Liver (tissue), 9 donors: ENCODE results near the gene CDK5RAP2. TPM values are rescaled to one million over a fixed set of nuclear protein-coding genes. Genes with fewer than 3 reads are reported as not detected.

ENCODE experiments used
- DNase-seq: peaks from one replicate; pipeline ENCODE4 v3.0.0-alpha.2; 2017; ENCODE audit warnings: low spot score
- H3K27ac ChIP-seq, 2 donors: one replicate each; pipeline ENCODE4 v1.7.0; 2013; ENCODE audit warnings: inconsistent platforms in 2 of 2, low read length in 2 of 2, control low read depth in 1 of 2, low read depth in 1 of 2, mild to moderate bottlenecking in 1 of 2
- H3K27me3 ChIP-seq, 4 donors: one replicate each; pipeline versions ENCODE4 v1.6.1 to v1.7.0; 2013; ENCODE audit warnings: low read length in 3 of 4, inconsistent platforms in 1 of 4, mild to moderate bottlenecking in 1 of 4, moderate library complexity in 1 of 4; ENCODE audit not compliant: control insufficient read depth in 4 of 4, insufficient read depth in 4 of 4
- H3K36me3 ChIP-seq, 4 donors: one replicate each; pipeline versions ENCODE4 v1.6.1 to v1.7.0; 2013; ENCODE audit warnings: low read length in 3 of 4, mild to moderate bottlenecking in 3 of 4, low read depth in 1 of 4, moderate library complexity in 1 of 4; ENCODE audit not compliant: control insufficient read depth in 4 of 4, insufficient read depth in 3 of 4
- H3K4me1 ChIP-seq, 4 donors: one replicate each; pipeline versions ENCODE4 v1.6.1 to v1.7.0; 2013; ENCODE audit warnings: low read length in 3 of 4, mild to moderate bottlenecking in 3 of 4, moderate library complexity in 1 of 4; ENCODE audit not compliant: control insufficient read depth in 4 of 4, insufficient read depth in 4 of 4
- H3K4me3 ChIP-seq, 3 donors: one replicate each; pipeline versions ENCODE4 v1.6.1 to v1.7.0; 2013; ENCODE audit warnings: low read length in 3 of 3, control low read depth in 1 of 3, low read depth in 1 of 3, mild to moderate bottlenecking in 1 of 3
- H3K9ac ChIP-seq, 2 donors: one replicate each; pipeline ENCODE4 v1.7.0; 2013; ENCODE audit warnings: low read length in 2 of 2, mild to moderate bottlenecking in 2 of 2, moderate library complexity in 2 of 2, control low read depth in 1 of 2, low read depth in 1 of 2
- H3K9me3 ChIP-seq, 4 donors: one replicate each; pipeline versions ENCODE4 v1.6.1 to v1.7.0; 2013; ENCODE audit warnings: low read length in 3 of 4; ENCODE audit not compliant: control insufficient read depth in 4 of 4
- ATF3 ChIP-seq: IDR thresholded peaks from 2 replicates; pipeline ENCODE4 v1.6.1; 2016; ENCODE audit warnings: antibody characterized with exemption
- CTCF ChIP-seq: fragments of 150-350 bp; IDR thresholded peaks from 2 replicates; pipeline ENCODE4 v1.5.1; 2017; ENCODE audit warnings: improper control_type of control experiment, low read depth, low read length; ENCODE audit not compliant: missing input control
- EGR1 ChIP-seq, 2 donors: IDR thresholded peaks; 2 replicates each; pipeline ENCODE4 v1.6.1; 2016 to 2018; ENCODE audit warnings: antibody characterized with exemption in 2 of 2, low read depth in 2 of 2
- FOXA1 ChIP-seq: IDR thresholded peaks from 2 replicates; pipeline ENCODE4 v1.6.1; 2016; ENCODE audit warnings: antibody characterized with exemption
- HNF4A ChIP-seq, 2 donors: conservative IDR thresholded peaks; 2 replicates each; pipeline ENCODE4 v1.6.1; 2016; ENCODE audit warnings: antibody characterized with exemption in 2 of 2, mild to moderate bottlenecking in 2 of 2
- HNF4G ChIP-seq: IDR thresholded peaks from 2 replicates; pipeline ENCODE4 v1.6.1; 2016; ENCODE audit warnings: antibody characterized with exemption
- JUND ChIP-seq, 2 donors: IDR thresholded peaks; 2 replicates each; pipeline ENCODE4 v1.6.1; 2016; ENCODE audit warnings: antibody characterized with exemption in 2 of 2
- NR2F2 ChIP-seq: IDR thresholded peaks from 2 replicates; pipeline ENCODE4 v1.6.1; 2016; ENCODE audit warnings: antibody characterized with exemption
- RAD21 ChIP-seq, 2 donors: IDR thresholded peaks; 2 replicates each; pipeline ENCODE4 v1.6.1; 2016; ENCODE audit warnings: antibody characterized with exemption in 2 of 2, mild to moderate bottlenecking in 2 of 2
- REST ChIP-seq: IDR thresholded peaks from 2 replicates; pipeline ENCODE4 v1.6.1; 2016; ENCODE audit warnings: antibody characterized with exemption, mild to moderate bottlenecking
- RXRA ChIP-seq, 2 donors: IDR thresholded peaks; 2 replicates each; pipeline ENCODE4 v1.6.1; 2017 to 2018; ENCODE audit warnings: antibody characterized with exemption in 2 of 2, mild to moderate bottlenecking in 1 of 2
- YY1 ChIP-seq: IDR thresholded peaks from 2 replicates; pipeline ENCODE4 v1.6.1; 2016; ENCODE audit warnings: antibody characterized with exemption, mild to moderate bottlenecking
- ZBTB33 ChIP-seq: IDR thresholded peaks from 2 replicates; pipeline ENCODE4 v1.6.1; 2016; ENCODE audit warnings: antibody characterized with exemption
- WGBS: extraction: QIAGEN DNeasy Blood & Tissue Kit; methylation state at CpG from one replicate; pipeline ENCODE4 v1.1.7; 2013; 5-methylcytosine and 5-hydroxymethylcytosine counted together
- polyA plus RNA-seq, 2 donors: library from polyadenylated mRNA; stranded (reverse) in 1 of 2; unstranded in 1 of 2; fragments of 200-250 nt in 1 of 2; fragments of >200 nt in 1 of 2; fragmentation: Nextera tagmentation in 1 of 2; extraction: Ambion mirVana in 1 of 2; gene quantifications; one replicate each; pipeline versions ENCODE4 v1.2.1 to v1.2.3, GENCODE V29; 2013 to 2015
- total RNA-seq, 2 donors: library from RNA; depleted of rRNA; stranded (reverse); fragments of >200 nt; gene quantifications; one replicate each; pipeline ENCODE4 v1.2.3, GENCODE V29; 2014
- donor health status: healthy.
- donor health status: healthy.
- donor health status: healthy.
- donor health status: healthy.
- donor health status: healthy.

The CDK5RAP2 gene
- total and polyA plus RNA-seq, 4 donors = 11.7 to 38.9 (median 21.7) TPM

GRCh38 chr9:120396931-120397330 lies 183.0 kb downstream of the CDK5RAP2 start:
- DNase-seq = no peak
- Histone ChIP-seq H3K27ac (no peak overlapping the region), H3K27me3 (no peaks in the 10 kb centered on the region), H3K9ac (no peak overlapping the region), H3K4me1 (peaks cover 13 to 46% (median 35%) of the 10 kb centered on the region in 4 donors), H3K4me3 (no peak overlapping the region), H3K9me3 (no peaks in the 10 kb centered on the region), H3K36me3 (peaks cover under 1 to 33% (median 11%) of the 10 kb centered on the region in 4 donors)
- TF ChIP-seq JUND (IDR thresholded peaks at IDR 0.05) (no peak), RXRA (IDR thresholded peaks at IDR 0.05) (no peak), RAD21 (IDR thresholded peaks at IDR 0.05) (no peak)
- 95% methylated on average over 6 of the region's 6 CpGs for WGBS

- Histone ChIP-seq H3K27me3 (no peaks in the 10 kb centered on the region), H3K9me3 (no peaks in the 10 kb centered on the region), H3K27ac (no peak overlapping the region), H3K4me3 (no peak overlapping the region), H3K9ac (no peak overlapping the region), H3K36me3 (peaks cover 4 to 33% (median 11%) of the 10 kb centered on the region in 4 donors), H3K4me1 (peaks cover 17 to 52% (median 40%) of the 10 kb centered on the region in 4 donors)
- no peak for TF ChIP-seq EGR1 (IDR thresholded peaks at IDR 0.05; ENCODE audit: low read depth in 2 of 2)
- no peak for TF ChIP-seq NR2F2
- TF ChIP-seq CTCF = no peak
- TF ChIP-seq REST = no peak
- no peak for TF ChIP-seq JUND (IDR thresholded peaks at IDR 0.05)
- no peak for TF ChIP-seq RXRA (IDR thresholded peaks at IDR 0.05)
- TF ChIP-seq FOXA1 = no peak
- no peak for TF ChIP-seq HNF4A (conservative IDR thresholded peaks at IDR 0.05)
- TF ChIP-seq ATF3 = no peak
- TF ChIP-seq HNF4G = no peak
- no peak for TF ChIP-seq YY1
- no peak for TF ChIP-seq ZBTB33
- DNase-seq = no peak
- WGBS = 92% methylated on average over 3 of the region's 3 CpGs
Observed at GRCh38 chr9:120396418-120396817, 183.5 kb downstream of the CDK5RAP2 start.
